NT2/D1 (cell line): Measurements from ENCODE around the gene LDAF1.

ENCODE experiments used
- DNase-seq: peaks from one replicate; pipeline ENCODE4 v3.0.0-alpha.2; 2011; ENCODE audit warnings: low read depth, low spot score
- H3K27me3 ChIP-seq: 2 replicates; pipeline ENCODE4 v1.6.0; 2011; ENCODE audit warnings: mild to moderate bottlenecking; ENCODE audit not compliant: insufficient read length, insufficient read depth
- H3K36me3 ChIP-seq: 2 replicates; pipeline ENCODE4 v1.6.1; 2011; ENCODE audit warnings: mild to moderate bottlenecking, low read length, mixed read lengths; ENCODE audit not compliant: insufficient read depth, insufficient read length
- H3K4me1 ChIP-seq: 2 replicates; pipeline ENCODE4 v1.5.1; 2011; ENCODE audit not compliant: insufficient read depth, insufficient read length
- H3K4me3 ChIP-seq: 2 replicates; pipeline ENCODE4 v1.5.1; 2011; ENCODE audit warnings: low read depth; ENCODE audit not compliant: insufficient read length
- H3K9ac ChIP-seq: 2 replicates; pipeline ENCODE4 v1.6.0; 2011; ENCODE audit warnings: low read depth; ENCODE audit not compliant: insufficient read length
- H3K9me3 ChIP-seq: 2 replicates; pipeline ENCODE4 v1.5.1; 2011; ENCODE audit warnings: mild to moderate bottlenecking, low read length; ENCODE audit not compliant: insufficient read depth
- SUZ12 ChIP-seq: IDR thresholded peaks from 2 replicates; pipeline ENCODE4 v1.6.1; 2011; ENCODE audit not compliant: insufficient read length, insufficient read depth; ENCODE audit errors: extremely low read depth
- YY1 ChIP-seq: IDR thresholded peaks from 2 replicates; pipeline ENCODE4 v1.6.1; 2011; ENCODE audit not compliant: insufficient read length, insufficient read depth
- ZNF274 ChIP-seq: IDR thresholded peaks from 2 replicates; pipeline ENCODE4 v1.6.1; 2011; ENCODE audit warnings: mild to moderate bottlenecking, low read depth, low read length

Gene LDAF1

GRCh38 chr16:21199607-21200218, 41.2 kb downstream of the LDAF1 start:
- TF ChIP-seq YY1 (no peak), ZNF274 (no peak), SUZ12 (no peak)
- Histone ChIP-seq H3K4me1 (no peaks in the 10 kb centered on the region), H3K36me3 (no peaks in the 10 kb centered on the region), H3K9me3 (no peaks in the 10 kb centered on the region), H3K27me3 (no peaks in the 10 kb centered on the region), H3K9ac (no peak overlapping the region), H3K4me3 (no peak overlapping the region)
- DNase-seq: no peak

GRCh38 chr16:21203155-21203797, 44.8 kb downstream of the LDAF1 start:
- Histone ChIP-seq H3K36me3 (no peaks in the 10 kb centered on the region), H3K9me3 (no peaks in the 10 kb centered on the region), H3K27me3 (no peaks in the 10 kb centered on the region), H3K4me1 (no peaks in the 10 kb centered on the region), H3K4me3 (no peak overlapping the region), H3K9ac (no peak overlapping the region)
- no peak for DNase-seq
- TF ChIP-seq ZNF274 (no peak), SUZ12 (no peak), YY1 (no peak)

GRCh38 chr16:21205303-21205702, 46.8 kb downstream of the LDAF1 start:
- Histone ChIP-seq H3K9ac (no peak overlapping the region), H3K36me3 (no peaks in the 10 kb centered on the region), H3K4me3 (no peak overlapping the region), H3K9me3 (no peaks in the 10 kb centered on the region), H3K4me1 (no peaks in the 10 kb centered on the region), H3K27me3 (no peaks in the 10 kb centered on the region)
- TF ChIP-seq YY1 (no peak), SUZ12 (no peak), ZNF274 (no peak)
- no peak for DNase-seq

GRCh38 chr16:21206550-21206949, 48.1 kb downstream of the LDAF1 start:
- H3K9ac ChIP-seq: no peak overlapping the region
- DNase-seq: no peak
- no peak overlapping the region for H3K4me3 ChIP-seq
- H3K27me3 ChIP-seq: no peaks in the 10 kb centered on the region
- no peak for TF ChIP-seq YY1
- no peak for TF ChIP-seq ZNF274
- TF ChIP-seq SUZ12: no peak
- no peaks in the 10 kb centered on the region for H3K36me3 ChIP-seq
- H3K9me3 ChIP-seq: no peaks in the 10 kb centered on the region
- H3K4me1 ChIP-seq: no peaks in the 10 kb centered on the region

GRCh38 chr16:21208446-21209230, 50.2 kb downstream of the LDAF1 start:
- Histone ChIP-seq H3K4me3 (no peak overlapping the region), H3K4me1 (no peaks in the 10 kb centered on the region), H3K27me3 (no peaks in the 10 kb centered on the region), H3K9ac (no peak overlapping the region), H3K9me3 (no peaks in the 10 kb centered on the region), H3K36me3 (no peaks in the 10 kb centered on the region)
- no peak for DNase-seq
- TF ChIP-seq SUZ12 (no peak), YY1 (no peak), ZNF274 (no peak)

- no peaks in the 10 kb centered on the region for H3K9me3 ChIP-seq
- H3K4me1 ChIP-seq: no peaks in the 10 kb centered on the region
- H3K9ac ChIP-seq: no peak within 1 kb of the TSS
- no peaks in the 10 kb centered on the region for H3K36me3 ChIP-seq
- no peak within 1 kb of the TSS for H3K4me3 ChIP-seq
- no peak for DNase-seq
- H3K27me3 ChIP-seq: no peaks in the 10 kb centered on the region
- TF ChIP-seq SUZ12 (no peak), ZNF274 (no peak), YY1 (no peak)
Measured at GRCh38 chr16:21211486-21211885, 53.0 kb downstream of the LDAF1 start, which contains the start of gene ZP2. Gene ZP2 (minus strand): TSS chr16:21211574. CDS start chr16:21211547, 27 bp downstream.

- H3K9me3 ChIP-seq: no peaks in the 10 kb centered on the region
- no peaks in the 10 kb centered on the region for H3K36me3 ChIP-seq
- H3K27me3 ChIP-seq: no peaks in the 10 kb centered on the region
- no peaks in the 10 kb centered on the region for H3K4me1 ChIP-seq
- no peak overlapping the region for H3K4me3 ChIP-seq
- DNase-seq: no peak
- no peak for TF ChIP-seq YY1
- TF ChIP-seq ZNF274: no peak
- no peak for TF ChIP-seq SUZ12
- no peak overlapping the region for H3K9ac ChIP-seq
Measured at GRCh38 chr16:21214086-21214485, 55.6 kb downstream of the LDAF1 start.
